GM12878 (cell line): ENCODE data around the gene FGD5. TPM values are rescaled to one million over a fixed set of nuclear protein-coding genes. Genes with fewer than 3 reads are reported as not detected.

Experiments used
- ATAC-seq: fragments of 200-7000 bp; cut with Tn5 transposase; 3 replicates; pipeline ENCODE4 v1.9.1; 2020; ENCODE audit warnings: mild to moderate bottlenecking, moderate library complexity
- BruUV-seq: library from RNA; stranded (reverse); fragments of 400-500 nt; replicated peaks from 2 replicates; lab custom pipeline; 2021; lab: Mats Ljungman, UMichigan
- CTCF ChIA-PET: fragments of 300-600 bp; sonication (Branson Sonifier 250); formaldehyde crosslinking; extraction: SDS; loops from one replicate; lab custom pipeline; 2021; ENCODE audit warnings: inconsistent platforms; lab: Yijun Ruan, JAX
- POLR2A ChIA-PET: fragments of 350-600 bp; formaldehyde crosslinking; extraction: SDS; loops from one replicate; lab custom pipeline; 2021; ENCODE audit warnings: inconsistent platforms; lab: Charles Lee
- RAD21 ChIA-PET: fragments of 300-600 bp; sonication (Branson Sonifier 250); formaldehyde crosslinking; loops from one replicate; lab custom pipeline; 2023; ENCODE audit warnings: antibody characterized with exemption; ENCODE audit not compliant: unreplicated experiment; lab: Charles Lee
- SMC1A ChIA-PET: fragments of 300-600 bp; sonication (Branson Sonifier 250); formaldehyde crosslinking; loops from one replicate; lab custom pipeline; 2023; ENCODE audit not compliant: unreplicated experiment, uncharacterized antibody; lab: Charles Lee
- DNase-seq: peaks from one replicate; pipeline ENCODE4 v3.0.0-alpha.2; 2011; ENCODE audit warnings: low read depth, low spot score
- FAIRE-seq: peaks from 3 replicates; lab custom pipeline; 2011; peaks lifted over from hg19 to GRCh38; lab: Jason Lieb, UNC
- H2AFZ ChIP-seq: 2 replicates; pipeline ENCODE4 v1.6.0; 2011; ENCODE audit warnings: low read depth, low read length, control low read depth; ENCODE audit not compliant: control insufficient read depth
- H3K27ac ChIP-seq: 2 replicates; pipeline ENCODE4 v1.5.1; 2011; ENCODE audit warnings: control low read depth; ENCODE audit not compliant: control insufficient read depth, insufficient read depth
- H3K27me3 ChIP-seq, 2 experiments: replicated peaks in 1 of 2; 2 replicates each; pipeline versions ENCODE4 v1.6.0 to v1.6.1; 2011; ENCODE audit warnings: low read length in 1 of 2; ENCODE audit not compliant: control insufficient read depth in 2 of 2, insufficient read depth in 2 of 2
- H3K36me3 ChIP-seq, 2 experiments: 2 replicates each; pipeline ENCODE4 v1.5.1; 2011; ENCODE audit warnings: low read length in 1 of 2; ENCODE audit not compliant: control insufficient read depth in 2 of 2, insufficient read depth in 2 of 2
- H3K4me1 ChIP-seq: 2 replicates; pipeline ENCODE4 v1.6.1; 2011; ENCODE audit warnings: mild to moderate bottlenecking, low read length, moderate library complexity, mixed read lengths; ENCODE audit not compliant: control insufficient read depth, insufficient read depth
- H3K4me2 ChIP-seq: 2 replicates; pipeline ENCODE4 v1.6.0; 2011; ENCODE audit warnings: control low read depth; ENCODE audit not compliant: control insufficient read depth, insufficient read depth
- H3K4me3 ChIP-seq: fragments of 200-600 bp; sonication (generic); 2 replicates; pipeline ENCODE4 v1.5.1; 2016
- H3K79me2 ChIP-seq: 2 replicates; pipeline ENCODE4 v1.6.0; 2011; ENCODE audit warnings: low read length; ENCODE audit not compliant: control insufficient read depth, insufficient read depth
- H3K9ac ChIP-seq: 2 replicates; pipeline ENCODE4 v1.8.0; 2011; ENCODE audit warnings: low read length, control low read depth, mixed read lengths; ENCODE audit not compliant: control insufficient read depth, insufficient read depth
- H3K9me3 ChIP-seq: replicated peaks from 3 replicates; pipeline ENCODE4 v1.5.1; 2011; ENCODE audit warnings: mild to moderate bottlenecking, low read length; ENCODE audit not compliant: control insufficient read depth, insufficient read depth
- H4K20me1 ChIP-seq: 2 replicates; pipeline ENCODE4 v1.6.0; 2011; ENCODE audit not compliant: control insufficient read depth, insufficient read depth
- CHD2 ChIP-seq: IDR thresholded peaks from 2 replicates; pipeline ENCODE4 v1.6.1; 2011; ENCODE audit warnings: low read depth, low read length, improper control_type of control experiment, borderline replicate concordance
- EP300 ChIP-seq, 2 experiments: fragments of 150-350 bp in 1 of 2; IDR thresholded peaks; 2 replicates each; pipeline ENCODE4 v1.6.1; 2011 to 2012; ENCODE audit warnings: low read depth in 2 of 2, low read length in 2 of 2, borderline replicate concordance in 1 of 2, improper control_type of control experiment in 1 of 2, inconsistent platforms in 1 of 2; ENCODE audit not compliant: control insufficient read depth in 1 of 2
- HDAC6 ChIP-seq: fragments of 200-600 bp; sonication (generic); IDR thresholded peaks from one replicate; pipeline ENCODE4 v1.8.0; 2017; ENCODE audit warnings: antibody characterized with exemption; ENCODE audit not compliant: unreplicated experiment
- KLF5 ChIP-seq: fragments of 450-650 bp; IDR thresholded peaks from 2 replicates; pipeline ENCODE4 v1.6.1; 2014; ENCODE audit warnings: mild to moderate bottlenecking; ENCODE audit not compliant: partially characterized antibody
- SIX5 ChIP-seq: IDR thresholded peaks from 2 replicates; pipeline ENCODE4 v1.6.1; 2011; ENCODE audit warnings: mild to moderate bottlenecking, low read depth, low read length, moderate library complexity; ENCODE audit not compliant: severe bottlenecking
- SMARCA5 ChIP-seq: fragments of 450-650 bp; IDR thresholded peaks from 2 replicates; pipeline ENCODE4 v1.6.1; 2017; ENCODE audit warnings: mild to moderate bottlenecking
- SP1 ChIP-seq: IDR thresholded peaks from one replicate; pipeline ENCODE4 v1.6.1; 2011; ENCODE audit warnings: low read depth, low read length
- SPI1 ChIP-seq: IDR thresholded peaks from 2 replicates; pipeline ENCODE4 v1.6.1; 2011; ENCODE audit warnings: low read depth, mild to moderate bottlenecking, low read length, moderate library complexity, borderline replicate concordance; ENCODE audit not compliant: insufficient read depth
- TARDBP ChIP-seq: IDR thresholded peaks from 2 replicates; pipeline ENCODE4 v1.6.1; 2016; ENCODE audit warnings: borderline replicate concordance
- TCF12 ChIP-seq: IDR thresholded peaks from 2 replicates; pipeline ENCODE4 v1.6.1; 2011; ENCODE audit warnings: low read depth, mild to moderate bottlenecking, low read length
- TCF3 ChIP-seq: IDR thresholded peaks from 2 replicates; pipeline ENCODE4 v1.6.1; 2012; ENCODE audit warnings: low read depth, mild to moderate bottlenecking, low read length, borderline replicate concordance; ENCODE audit not compliant: insufficient read depth
- ZNF384 ChIP-seq: IDR thresholded peaks from 2 replicates; pipeline ENCODE4 v1.6.1; 2012; ENCODE audit warnings: low read depth, mild to moderate bottlenecking, low read length, improper control_type of control experiment, borderline replicate concordance
- WGBS: methylation state at CpG from one replicate; pipeline ENCODE4 v1.1.6; 2016; ENCODE audit warnings: low lambda C conversion rate; ENCODE audit not compliant: insufficient replicate concordance, insufficient coverage; ENCODE audit errors: missing lambda C conversion rate; 5-methylcytosine and 5-hydroxymethylcytosine counted together
- in situ Hi-C: fragments of 300-500 bp; cut with MboI; formaldehyde crosslinking; loops from 9 replicates; pipeline ENCODE4 v1.14.3; 2018; ENCODE audit warnings: mixed read lengths
- intact Hi-C: fragments of 100-400 bp; cut with micrococcal nuclease; formaldehyde crosslinking; loops from one replicate; pipeline ENCODE4 v1.14.2; 2022; ENCODE audit not compliant: unreplicated experiment
- polyA plus RNA-seq, 11 experiments: library from polyadenylated mRNA; depleted of rRNA in 4 of 11; unstranded in 6 of 11; stranded (reverse) in 5 of 11; fragments of >200 nt; fragmentation: Nextera tagmentation in 4 of 11; fragmentation: Illumina TruSeq in 1 of 11; extraction: Ambion mirVana in 4 of 11; extraction: Trizol in 1 of 11; gene quantifications; 1 replicate in 1 of 11; 2 replicates in 10 of 11; pipeline versions ENCODE4 v1.2.1 to v1.2.3, GENCODE V29; 2011 to 2016; ENCODE audit warnings: inconsistent platforms in 2 of 11, missing spikeins in 2 of 11, low read depth in 1 of 11
- total RNA-seq, 4 experiments: library from RNA; depleted of rRNA in 3 of 4; stranded (reverse); fragments of >200 nt in 3 of 4; fragmentation: Illumina TruSeq in 1 of 4; extraction: Trizol in 1 of 4; gene quantifications; 2 replicates each; pipeline versions ENCODE4 v1.2.1 to v1.2.3, GENCODE V29; 2013 to 2021
- TF ChIP-seq, protein P1 (sequence below): fragments of 150-350 bp; IDR thresholded peaks from 2 replicates; pipeline ENCODE4 v1.6.1; 2014; ENCODE audit warnings: mild to moderate bottlenecking, low read depth, low read length
- TF ChIP-seq, protein P2 (sequence below): fragments of 150-350 bp; IDR thresholded peaks from 2 replicates; pipeline ENCODE4 v1.6.1; 2016; ENCODE audit warnings: low read depth, low read length
- TF ChIP-seq, protein P3 (sequence below): IDR thresholded peaks from 2 replicates; pipeline ENCODE4 v1.6.1; 2011; ENCODE audit warnings: low read depth, mild to moderate bottlenecking, low read length, moderate library complexity, borderline replicate concordance; ENCODE audit errors: extremely low read depth
- TF ChIP-seq, protein P4 (sequence below): IDR thresholded peaks from 2 replicates; pipeline ENCODE4 v1.6.1; 2012; ENCODE audit warnings: low read depth, low read length, improper control_type of control experiment
- TF ChIP-seq, protein P5 (sequence below): fragments of 450-650 bp; IDR thresholded peaks from 2 replicates; pipeline ENCODE4 v1.6.1; 2017; ENCODE audit warnings: low read depth, mild to moderate bottlenecking, moderate library complexity

Gene FGD5
- total and polyA plus RNA-seq, 10 of the 15 experiments (the other 5 are each of a cell fraction or from before 2014, with no cell fraction given): 0.03 to 0.13 (median 0.11) TPM; not detected in 3

DNA sequence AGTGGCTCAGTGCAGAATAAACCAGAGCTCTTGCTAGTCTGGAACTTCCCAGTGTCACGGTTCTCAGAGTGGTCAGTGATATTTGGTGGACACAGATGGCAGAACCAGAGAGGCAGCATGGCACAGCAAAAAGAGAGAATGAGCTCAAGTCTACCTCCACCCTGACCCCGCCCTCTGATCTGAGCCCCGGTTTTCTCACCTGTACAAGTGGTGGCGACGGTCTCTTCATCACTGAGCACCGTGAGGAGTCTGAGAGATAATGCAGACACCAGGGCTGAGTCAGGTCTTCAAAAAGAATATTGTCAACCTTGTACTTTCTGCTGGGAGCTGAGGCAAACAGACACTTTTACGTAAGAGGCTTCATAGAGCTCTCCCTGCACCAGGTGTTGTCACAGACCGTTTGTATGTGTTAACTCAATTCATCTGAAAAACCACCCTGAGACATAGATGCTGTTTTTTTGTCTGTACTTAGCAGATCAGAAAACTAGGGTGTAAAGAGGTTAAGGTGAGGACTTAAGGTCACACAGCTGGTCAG, 13.2 kb downstream of the FGD5 start:
- ChIA-PET SMC1A (interaction anchor here (1.0 to 1.4 kb wide), 2 partner anchors 16 to 22 kb away, joined by 3 read pairs; no protein-coding TSS in a partner anchor), POLR2A (no interaction called here), CTCF (interaction anchor here (0.6 to 1.5 kb wide), 4 partner anchors 14 to 51 kb away, joined by 3 to 5 read pairs (median 4); no protein-coding TSS in a partner anchor), RAD21 (interaction anchor here (1.2 kb wide), 1 partner anchor 30 kb away, joined by 3 read pairs; no protein-coding TSS in a partner anchor)
- FAIRE-seq (no peak), DNase-seq (no peak), ATAC-seq (no peak)
- H2AFZ ChIP-seq: no peak overlapping the region
- 27% methylated on average over 8 of the region's 8 CpGs for WGBS
- no peaks in the 10 kb centered on the region for H3K4me1 ChIP-seq
- H3K9ac ChIP-seq: no peak overlapping the region
- H3K9me3 ChIP-seq: no peaks in the 10 kb centered on the region
- intact Hi-C loops: no loop called here
- BruUV-seq: no TSS peak
- no peak overlapping the region for H3K27ac ChIP-seq
- no peak overlapping the region for H3K4me2 ChIP-seq
- H3K79me2 ChIP-seq: no peaks in the 10 kb centered on the region
- no peaks in the 10 kb centered on the region for H3K36me3 ChIP-seq
- H4K20me1 ChIP-seq: no peaks in the 10 kb centered on the region
- in situ Hi-C loops: no loop called here
- peaks cover 13 to 14% of the 10 kb centered on the region in 2 experiments for H3K27me3 ChIP-seq
- no peak overlapping the region for H3K4me3 ChIP-seq
- TF ChIP-seq TCF3 (no peak), HDAC6 (no peak), TCF12 (no peak), SIX5 (no peak), SP1 (no peak), CHD2 (no peak), SMARCA5 (no peak), EP300 (IDR thresholded peaks at IDR 0.05; ENCODE audit: borderline replicate concordance in 1 of 2, control insufficient read depth in 1 of 2, low read depth in 2 of 2, low read length in 2 of 2) (no peak), SPI1 (no peak), TARDBP (no peak), KLF5 (no peak), ZNF384 (no peak)
- TF ChIP-seq, protein P1, sequence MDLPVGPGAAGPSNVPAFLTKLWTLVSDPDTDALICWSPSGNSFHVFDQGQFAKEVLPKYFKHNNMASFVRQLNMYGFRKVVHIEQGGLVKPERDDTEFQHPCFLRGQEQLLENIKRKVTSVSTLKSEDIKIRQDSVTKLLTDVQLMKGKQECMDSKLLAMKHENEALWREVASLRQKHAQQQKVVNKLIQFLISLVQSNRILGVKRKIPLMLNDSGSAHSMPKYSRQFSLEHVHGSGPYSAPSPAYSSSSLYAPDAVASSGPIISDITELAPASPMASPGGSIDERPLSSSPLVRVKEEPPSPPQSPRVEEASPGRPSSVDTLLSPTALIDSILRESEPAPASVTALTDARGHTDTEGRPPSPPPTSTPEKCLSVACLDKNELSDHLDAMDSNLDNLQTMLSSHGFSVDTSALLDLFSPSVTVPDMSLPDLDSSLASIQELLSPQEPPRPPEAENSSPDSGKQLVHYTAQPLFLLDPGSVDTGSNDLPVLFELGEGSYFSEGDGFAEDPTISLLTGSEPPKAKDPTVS: no peak
- TF ChIP-seq, protein P2, sequence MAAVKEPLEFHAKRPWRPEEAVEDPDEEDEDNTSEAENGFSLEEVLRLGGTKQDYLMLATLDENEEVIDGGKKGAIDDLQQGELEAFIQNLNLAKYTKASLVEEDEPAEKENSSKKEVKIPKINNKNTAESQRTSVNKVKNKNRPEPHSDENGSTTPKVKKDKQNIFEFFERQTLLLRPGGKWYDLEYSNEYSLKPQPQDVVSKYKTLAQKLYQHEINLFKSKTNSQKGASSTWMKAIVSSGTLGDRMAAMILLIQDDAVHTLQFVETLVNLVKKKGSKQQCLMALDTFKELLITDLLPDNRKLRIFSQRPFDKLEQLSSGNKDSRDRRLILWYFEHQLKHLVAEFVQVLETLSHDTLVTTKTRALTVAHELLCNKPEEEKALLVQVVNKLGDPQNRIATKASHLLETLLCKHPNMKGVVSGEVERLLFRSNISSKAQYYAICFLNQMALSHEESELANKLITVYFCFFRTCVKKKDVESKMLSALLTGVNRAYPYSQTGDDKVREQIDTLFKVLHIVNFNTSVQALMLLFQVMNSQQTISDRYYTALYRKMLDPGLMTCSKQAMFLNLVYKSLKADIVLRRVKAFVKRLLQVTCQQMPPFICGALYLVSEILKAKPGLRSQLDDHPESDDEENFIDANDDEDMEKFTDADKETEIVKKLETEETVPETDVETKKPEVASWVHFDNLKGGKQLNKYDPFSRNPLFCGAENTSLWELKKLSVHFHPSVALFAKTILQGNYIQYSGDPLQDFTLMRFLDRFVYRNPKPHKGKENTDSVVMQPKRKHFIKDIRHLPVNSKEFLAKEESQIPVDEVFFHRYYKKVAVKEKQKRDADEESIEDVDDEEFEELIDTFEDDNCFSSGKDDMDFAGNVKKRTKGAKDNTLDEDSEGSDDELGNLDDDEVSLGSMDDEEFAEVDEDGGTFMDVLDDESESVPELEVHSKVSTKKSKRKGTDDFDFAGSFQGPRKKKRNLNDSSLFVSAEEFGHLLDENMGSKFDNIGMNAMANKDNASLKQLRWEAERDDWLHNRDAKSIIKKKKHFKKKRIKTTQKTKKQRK: no peak
- TF ChIP-seq, protein P3, sequence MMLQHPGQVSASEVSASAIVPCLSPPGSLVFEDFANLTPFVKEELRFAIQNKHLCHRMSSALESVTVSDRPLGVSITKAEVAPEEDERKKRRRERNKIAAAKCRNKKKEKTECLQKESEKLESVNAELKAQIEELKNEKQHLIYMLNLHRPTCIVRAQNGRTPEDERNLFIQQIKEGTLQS: no peak
- TF ChIP-seq, protein P4, sequence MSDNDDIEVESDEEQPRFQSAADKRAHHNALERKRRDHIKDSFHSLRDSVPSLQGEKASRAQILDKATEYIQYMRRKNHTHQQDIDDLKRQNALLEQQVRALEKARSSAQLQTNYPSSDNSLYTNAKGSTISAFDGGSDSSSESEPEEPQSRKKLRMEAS: no peak
- TF ChIP-seq, protein P5, sequence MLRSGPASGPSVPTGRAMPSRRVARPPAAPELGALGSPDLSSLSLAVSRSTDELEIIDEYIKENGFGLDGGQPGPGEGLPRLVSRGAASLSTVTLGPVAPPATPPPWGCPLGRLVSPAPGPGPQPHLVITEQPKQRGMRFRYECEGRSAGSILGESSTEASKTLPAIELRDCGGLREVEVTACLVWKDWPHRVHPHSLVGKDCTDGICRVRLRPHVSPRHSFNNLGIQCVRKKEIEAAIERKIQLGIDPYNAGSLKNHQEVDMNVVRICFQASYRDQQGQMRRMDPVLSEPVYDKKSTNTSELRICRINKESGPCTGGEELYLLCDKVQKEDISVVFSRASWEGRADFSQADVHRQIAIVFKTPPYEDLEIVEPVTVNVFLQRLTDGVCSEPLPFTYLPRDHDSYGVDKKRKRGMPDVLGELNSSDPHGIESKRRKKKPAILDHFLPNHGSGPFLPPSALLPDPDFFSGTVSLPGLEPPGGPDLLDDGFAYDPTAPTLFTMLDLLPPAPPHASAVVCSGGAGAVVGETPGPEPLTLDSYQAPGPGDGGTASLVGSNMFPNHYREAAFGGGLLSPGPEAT: no peak
